Medulla oblongata (tissue), 1 donor: ENCODE results near the gene CPNE4.
"Not testable (repeated sequence)": the region's sequence is repeated elsewhere in the genome, so short reads cannot be mapped to it uniquely, and the experiment has no call there.

Source experiments
- DNase-seq: peaks from one replicate; pipeline ENCODE4 v3.0.0-alpha.2; 2015; ENCODE audit errors: extremely low spot score

CPNE4 gene

DNA sequence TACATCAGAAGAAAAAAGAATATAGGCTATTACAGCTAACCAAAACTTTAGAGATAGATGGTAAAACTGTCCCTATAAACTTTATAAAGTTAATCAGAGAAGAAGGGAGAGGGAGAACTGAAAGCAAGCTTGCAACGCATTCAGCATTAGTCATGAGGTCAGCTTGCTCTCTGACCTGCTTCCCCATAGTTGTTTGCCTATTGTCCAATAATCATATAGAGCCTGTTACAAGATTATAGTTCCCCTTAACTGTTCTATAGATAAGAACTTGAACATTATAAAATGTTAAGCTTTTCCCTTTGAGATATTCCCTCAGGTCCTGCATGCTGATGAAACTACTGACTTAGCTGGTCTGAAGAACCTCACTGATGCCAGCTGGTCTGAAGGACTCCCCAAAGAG lies 74.5 kb downstream of the CPNE4 start:
- no peak for DNase-seq

DNA sequence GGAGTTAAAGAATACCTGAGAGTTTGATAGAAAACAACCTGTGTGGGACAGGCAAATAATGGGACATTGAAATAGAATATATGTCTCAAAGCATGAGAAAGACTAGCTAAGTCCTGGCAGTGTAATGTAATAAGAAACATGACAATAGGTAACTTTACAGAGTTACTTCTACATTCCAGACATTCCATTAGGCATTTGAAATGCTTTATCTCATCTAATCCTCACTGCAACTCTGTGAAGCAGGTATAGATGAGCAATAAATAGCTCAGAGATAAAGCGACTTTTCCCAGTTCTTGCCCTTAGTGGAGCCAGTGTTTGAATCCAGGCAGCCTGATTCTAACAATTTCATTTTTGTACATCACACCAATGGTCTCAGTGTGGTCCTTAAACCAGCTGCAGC lies 76.8 kb downstream of the CPNE4 start:
- DNase-seq, result no peak

DNA sequence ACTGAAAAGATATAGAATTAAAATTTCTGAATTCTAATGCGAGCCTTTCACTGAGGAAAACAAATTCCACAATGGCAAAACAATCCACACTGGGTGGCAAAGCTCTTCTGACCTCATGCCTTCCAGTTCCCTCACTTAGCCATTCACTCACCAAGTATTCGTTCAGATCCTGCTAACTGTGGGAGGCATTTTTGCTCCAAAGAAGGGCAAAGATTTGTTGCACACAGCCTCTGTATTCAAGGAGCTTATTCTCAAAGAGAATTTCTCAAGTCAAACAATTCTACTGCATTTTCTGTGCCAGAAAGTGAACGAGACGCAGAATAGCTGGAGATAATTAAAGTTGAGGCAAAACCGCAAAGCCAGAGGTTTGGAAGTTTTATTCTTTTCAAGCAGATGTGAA lies 77.3 kb downstream of the CPNE4 start:
- DNase-seq, result no peak

DNA sequence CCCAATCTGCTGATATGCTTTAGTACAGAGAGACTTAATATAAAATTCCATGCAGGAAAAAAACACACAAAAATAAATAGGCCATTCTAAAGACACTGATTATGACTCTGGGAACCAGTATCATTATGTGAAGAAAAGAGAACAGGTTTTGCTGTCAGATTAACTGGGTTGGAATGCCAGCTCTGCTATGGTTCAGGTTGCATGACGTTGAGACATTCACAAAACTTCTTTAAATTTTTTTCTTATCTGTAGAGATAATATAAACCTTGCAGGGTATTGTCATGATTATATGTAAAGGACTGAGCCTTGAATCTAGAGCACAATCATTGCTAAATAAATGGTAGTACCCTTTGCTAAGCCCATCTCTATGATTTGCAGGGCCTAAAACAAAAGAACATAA lies 86.0 kb downstream of the CPNE4 start:
- DNase-seq, result no peak

DNA sequence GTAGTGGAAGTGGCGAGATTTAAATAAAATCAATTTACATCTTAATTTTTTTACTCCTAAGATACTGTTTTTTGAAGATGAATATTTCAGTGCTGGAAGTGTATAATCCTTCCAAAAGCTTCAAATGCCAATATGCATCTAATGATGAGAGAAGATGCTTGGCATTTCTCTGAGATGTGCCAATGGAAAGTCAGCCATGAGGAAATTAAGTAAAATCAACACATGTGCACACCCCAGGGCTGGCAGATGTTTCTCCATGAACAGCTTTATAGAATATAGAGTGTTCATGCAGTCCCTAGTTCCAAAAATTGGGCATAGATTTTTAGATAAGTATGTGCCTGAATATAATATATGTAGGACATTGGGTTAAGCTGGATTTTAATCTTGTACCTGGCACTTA lies 90.1 kb downstream of the CPNE4 start:
- no peak for DNase-seq

DNA sequence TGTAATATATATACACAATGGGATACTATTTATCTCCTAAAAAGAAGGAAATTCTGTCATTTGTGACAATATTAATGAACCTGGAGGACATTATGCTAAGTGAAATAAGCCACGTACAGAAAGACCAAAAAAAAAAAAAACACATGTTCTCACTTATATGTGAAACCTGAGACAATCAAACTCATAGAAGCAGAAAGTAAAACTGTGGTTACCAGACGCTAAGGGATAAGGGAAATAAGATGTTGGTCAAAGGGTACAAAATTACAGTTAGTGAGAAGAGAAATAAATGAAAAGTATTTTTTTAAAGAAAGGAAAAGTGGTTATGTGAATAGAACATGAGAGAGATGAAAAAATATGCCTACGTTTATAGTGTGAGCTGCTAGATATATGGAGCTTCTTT lies 101.1 kb downstream of the CPNE4 start:
- no peak for DNase-seq

DNA sequence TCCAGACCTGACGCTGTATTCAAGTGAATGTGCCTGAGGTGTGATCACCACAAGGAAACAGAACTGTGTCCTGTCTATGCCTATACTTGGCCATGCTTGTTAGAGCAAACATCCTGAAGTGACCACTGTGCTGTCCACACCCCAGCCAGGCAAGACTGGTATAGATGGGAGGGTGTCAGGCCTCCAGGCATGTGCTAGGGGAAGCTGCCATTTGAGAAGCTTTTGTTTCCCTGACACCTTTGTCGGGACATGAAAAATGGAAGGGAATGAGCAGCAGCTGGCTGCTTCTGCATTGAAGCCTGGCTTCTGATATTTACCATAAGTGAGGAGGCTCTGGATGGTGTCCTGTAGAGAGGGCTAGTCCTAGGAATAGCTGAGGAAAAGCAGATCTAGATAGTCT lies 106.2 kb downstream of the CPNE4 start:
- no peak for DNase-seq

DNA sequence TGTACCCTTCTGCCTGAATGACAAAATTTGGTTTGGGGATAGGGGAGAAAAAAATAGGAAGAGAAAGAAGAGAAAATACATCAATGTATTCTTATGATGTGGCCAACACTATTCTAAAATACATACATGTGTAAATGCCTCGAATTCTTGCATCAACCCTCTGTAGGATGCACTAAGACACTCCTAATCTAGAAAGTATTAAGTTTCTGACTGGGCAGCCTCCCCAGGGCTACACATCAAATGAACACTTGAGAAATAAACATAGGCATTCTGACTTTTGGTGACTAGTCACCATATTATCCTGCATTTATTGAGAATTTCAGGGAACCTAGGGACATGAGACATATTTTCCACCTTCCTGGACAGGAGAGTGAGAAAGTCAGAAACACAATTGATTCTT lies 109.2 kb downstream of the CPNE4 start:
- no peak for DNase-seq

DNA sequence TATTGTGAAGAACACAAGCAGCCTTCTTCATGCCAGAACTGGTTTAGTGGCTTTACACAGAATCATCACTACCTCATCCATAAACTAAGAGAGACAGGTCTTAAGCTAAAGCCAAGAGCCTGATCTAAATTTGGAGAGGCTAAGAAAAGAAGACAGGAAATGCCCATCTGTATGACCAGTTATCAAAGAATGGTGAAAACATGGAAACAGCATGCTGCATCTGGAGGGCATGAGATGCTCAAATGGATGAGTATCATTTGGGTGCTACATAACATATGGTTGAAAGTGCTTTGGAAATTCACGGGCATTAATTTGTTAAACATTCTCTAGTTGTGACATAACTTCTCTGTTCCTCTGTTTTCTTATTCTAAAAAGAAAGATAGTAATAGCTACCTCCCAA lies 112.5 kb downstream of the CPNE4 start:
- no peak for DNase-seq

DNA sequence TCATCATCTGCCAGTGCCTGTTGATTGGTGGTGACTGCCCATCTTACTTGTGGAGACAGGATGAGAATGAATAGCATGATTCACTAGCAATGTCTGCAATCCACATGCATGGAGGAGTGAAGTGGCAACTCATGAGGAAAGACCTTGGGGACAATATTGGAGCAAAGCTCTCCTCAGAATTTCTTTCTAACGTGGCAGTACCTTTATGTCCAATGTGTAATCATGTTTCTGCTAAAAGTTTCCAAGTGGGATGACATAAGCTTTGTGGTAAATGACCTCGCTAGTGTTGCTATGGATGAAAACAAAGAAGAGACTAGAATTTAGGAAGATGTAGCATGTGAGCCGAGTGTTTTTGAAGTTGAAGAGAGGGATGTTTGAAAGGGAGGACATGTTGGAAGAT lies 117.8 kb downstream of the CPNE4 start:
- no peak for DNase-seq

DNA sequence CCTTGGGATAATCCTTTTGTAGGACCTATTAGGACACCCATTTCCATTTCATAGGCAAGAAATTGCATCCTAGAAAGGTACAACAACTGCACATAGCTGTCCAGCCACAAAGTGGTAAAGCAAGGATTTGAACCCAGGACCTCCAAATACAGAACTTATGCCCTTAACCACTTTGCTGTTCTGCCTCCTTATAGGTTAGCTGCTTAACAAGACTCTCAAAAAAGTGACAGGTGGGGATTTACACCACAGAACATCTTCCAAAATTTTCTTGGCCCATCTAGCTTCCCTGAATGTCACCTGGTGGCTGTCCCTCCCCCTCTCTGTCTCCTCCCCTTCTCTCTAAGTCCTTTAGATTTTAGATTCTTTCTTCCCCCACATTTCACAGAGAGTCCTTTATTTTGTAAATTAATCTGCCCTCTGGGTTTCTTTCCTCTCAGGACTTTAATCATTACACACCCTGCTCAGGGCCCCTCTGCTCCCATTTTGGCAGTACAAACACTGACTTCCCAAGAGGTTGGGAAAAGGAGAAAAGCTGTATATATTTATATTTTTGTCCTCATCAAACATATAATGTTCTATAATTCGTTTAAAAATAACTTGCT lies 120.6 kb downstream of the CPNE4 start:
- no peak for DNase-seq

DNA sequence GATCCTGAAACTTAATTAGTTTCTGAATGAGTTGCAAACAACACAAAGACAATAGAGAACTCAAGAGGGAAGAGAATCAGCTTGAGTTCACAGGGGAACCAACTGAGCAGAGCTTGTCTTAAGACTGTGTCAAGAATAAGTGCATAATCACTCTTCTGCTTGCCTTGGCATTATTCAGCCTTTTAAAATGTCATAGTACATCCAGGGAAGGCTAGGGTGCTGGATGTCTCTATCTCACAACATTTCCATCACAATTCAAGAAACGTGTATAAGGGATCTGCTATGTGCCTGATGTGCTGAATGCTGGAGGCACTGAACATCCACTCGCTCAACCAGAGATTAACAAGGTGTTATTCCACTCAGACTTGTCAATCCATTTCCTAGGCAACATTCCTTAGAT lies 122.6 kb downstream of the CPNE4 start:
- no peak for DNase-seq

DNA sequence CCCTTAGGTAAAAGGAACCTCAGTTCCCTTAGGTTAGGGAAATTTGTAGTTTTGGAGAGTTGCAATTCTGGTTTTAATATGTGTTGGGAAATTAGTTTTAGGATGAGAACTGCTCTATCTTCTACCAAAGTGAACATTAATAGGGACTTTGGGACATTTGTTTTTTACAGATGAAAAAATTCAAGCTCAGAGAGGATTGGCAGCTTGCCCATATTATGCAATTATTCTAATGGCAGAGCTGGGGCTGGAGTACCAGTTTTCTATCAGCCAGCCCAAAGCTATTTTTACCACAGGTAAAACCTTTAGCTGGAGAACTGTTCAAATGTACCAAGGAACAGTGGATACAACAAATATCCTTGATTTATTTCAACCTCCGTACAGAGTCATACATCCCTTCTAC lies 127.0 kb downstream of the CPNE4 start:
- no peak for DNase-seq

DNA sequence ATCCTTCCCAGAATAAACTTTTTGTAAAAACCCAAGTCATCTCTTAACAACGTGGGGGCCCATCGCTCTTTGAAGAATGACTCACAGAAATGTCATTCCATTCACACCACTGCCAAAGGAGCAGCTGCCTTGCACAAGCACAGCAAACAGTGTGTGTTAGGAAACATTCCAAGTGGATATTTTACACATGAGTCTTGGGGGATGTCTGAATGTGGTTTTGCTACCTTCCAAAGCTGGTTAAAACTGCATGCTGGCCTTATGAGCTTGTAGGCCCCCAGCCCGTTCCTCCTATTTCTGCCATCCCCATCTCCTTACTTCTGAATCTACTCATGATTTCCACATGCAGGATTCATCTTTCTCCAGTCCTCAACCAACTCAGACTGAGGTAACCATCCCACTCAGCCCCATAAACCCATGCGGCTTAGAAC lies 130.8 kb downstream of the CPNE4 start:
- no peak for DNase-seq

DNA sequence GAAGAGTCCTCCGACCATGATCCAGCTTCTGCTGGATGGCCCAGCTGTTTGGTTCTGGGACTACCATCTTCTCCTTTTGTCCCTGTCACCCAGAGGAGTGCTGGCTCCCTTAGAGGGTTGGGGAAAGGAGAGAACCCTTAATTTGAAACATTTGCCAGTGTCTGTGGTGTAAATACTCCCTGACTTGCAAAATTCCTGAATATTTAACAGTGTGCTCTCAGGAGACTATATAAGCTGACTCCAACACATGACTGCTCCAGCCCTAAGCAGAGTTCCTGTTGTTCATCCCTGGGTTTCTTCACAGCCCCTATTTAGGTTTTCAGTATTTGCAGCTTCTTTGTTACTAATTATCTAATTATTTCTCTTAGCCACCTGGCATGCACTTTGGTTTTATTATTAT lies 133.1 kb downstream of the CPNE4 start:
- no peak for DNase-seq

DNA sequence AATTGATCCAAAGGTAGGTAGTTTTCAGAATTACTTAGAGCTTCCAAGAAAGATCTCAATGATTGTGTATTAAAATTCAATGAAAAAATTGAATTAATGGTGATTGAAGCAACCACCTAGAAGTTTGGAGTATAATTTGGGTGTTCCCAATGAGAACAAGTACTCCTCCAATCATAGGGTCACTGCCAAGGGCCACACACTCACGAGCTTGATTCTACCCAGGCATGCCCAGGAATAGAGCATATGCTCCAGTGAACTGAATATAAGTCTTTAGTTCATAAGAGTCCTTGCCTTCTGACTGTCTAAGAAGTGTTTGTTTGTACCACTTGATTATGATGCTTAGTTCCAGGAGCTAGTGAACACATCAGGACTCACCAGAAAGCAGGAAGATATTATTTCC lies 133.9 kb downstream of the CPNE4 start:
- no peak for DNase-seq

DNA sequence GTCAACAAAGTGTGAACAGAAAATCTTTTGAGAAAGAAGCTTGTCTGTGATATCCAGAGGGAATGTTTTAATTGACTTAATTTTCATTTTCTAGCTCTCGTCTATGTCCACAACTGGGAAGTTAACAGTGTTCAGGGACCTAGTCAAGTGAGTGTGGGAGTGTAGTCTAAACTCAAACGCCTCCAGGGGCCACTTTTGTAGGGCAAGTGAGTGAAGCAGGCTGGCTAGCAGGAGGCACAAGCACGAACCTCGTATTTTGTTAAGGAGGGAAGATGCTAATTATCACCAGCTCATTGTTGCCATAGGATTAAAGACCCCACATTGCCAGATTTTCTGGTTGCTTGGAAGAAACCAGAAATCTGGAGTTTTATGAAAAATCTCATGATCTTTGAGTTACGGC lies 135.8 kb downstream of the CPNE4 start:
- DNase-seq, result no peak

DNA sequence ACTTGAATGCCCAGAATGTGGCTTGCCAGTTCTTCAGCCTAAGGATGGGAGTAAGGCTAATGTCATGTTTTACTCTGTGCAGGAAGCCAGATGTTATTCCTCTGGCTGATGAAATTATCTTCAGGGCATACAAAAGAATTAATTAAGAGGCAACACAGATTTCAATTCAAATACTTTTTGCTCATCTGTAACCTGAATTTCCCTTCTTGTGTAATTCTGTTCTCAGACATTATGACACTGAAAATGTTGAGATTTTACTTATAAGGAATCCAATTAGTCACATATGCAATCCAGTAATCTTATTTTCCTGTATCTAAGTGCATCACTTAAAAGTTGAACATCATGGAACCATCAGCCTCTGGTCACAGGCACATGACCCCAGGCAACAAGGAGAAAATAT lies 136.5 kb downstream of the CPNE4 start:
- DNase-seq, result no peak

DNA sequence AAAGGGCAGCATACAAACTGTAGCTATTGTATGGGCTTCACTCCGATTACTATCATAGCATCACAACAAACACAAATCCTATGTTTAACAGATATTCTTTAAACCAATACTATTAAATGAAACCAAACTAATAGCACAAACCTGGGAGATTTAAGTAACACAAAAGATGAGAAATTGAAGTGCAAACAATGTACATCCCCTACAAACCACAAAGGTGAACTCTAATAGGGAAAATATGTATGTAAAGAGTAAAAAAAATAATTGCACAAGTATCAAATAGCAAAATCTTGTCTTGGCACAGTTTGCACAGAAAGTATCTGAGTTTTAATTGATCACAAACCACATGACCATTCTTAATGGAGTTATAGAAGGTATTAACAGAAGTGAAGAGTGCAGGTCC lies 138.5 kb downstream of the CPNE4 start:
- no peak for DNase-seq

DNA sequence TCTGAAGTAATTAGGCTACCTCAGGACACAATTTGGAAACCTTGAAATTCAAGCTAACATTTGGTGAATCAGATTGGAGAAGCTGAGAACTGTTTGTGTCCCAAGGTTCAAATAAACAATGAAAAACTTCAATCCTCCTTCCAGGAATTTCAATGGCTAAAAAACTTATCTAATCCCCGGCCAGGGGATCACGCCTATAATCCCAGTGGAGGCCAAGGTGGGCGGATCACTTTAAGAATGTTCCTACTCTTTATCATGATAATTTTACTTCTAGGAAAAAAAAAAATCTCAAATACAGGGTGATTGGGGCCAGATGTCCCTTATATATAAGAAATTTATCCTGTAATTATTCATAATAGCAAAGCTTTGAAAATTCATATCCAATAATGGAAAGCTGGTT lies 139.0 kb downstream of the CPNE4 start:
- no peak for DNase-seq

DNA sequence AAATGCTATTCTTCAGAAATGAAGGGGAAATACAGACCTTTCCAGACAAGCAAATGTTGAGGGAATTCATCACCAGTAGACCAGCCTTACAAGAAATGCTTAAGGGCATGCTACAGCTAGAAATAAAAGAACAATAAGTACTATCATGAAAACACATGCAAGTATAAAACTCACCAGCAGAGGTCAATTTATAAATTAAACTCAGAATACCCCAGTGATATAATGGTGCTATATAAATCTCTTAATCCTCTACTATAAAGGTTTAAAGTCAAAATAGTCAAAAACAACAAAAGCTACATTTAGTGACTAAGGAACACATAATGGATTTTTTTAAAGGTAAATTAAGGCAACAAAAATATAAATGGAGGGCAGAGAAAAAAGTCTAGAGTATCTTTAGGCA lies 142.5 kb downstream of the CPNE4 start:
- no peak for DNase-seq

DNA sequence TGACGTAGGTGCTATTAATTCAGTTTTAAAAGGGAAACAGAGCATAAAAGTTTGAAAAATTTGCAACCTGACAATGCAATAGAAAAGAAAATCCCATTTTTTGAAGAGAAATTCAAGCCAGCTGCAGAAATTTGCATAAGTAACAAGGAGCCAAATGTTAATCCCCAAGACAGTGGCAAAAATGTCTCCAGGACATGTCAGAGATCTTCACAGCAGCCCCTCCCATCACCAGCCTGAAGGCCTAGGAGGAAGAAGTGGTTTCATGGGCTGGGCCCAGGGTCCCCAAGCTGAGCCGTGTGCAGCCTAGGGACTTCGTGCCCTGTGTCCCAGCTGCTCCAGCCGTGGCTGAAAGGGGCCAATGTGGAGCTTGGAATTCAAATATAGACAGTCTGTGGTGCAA lies 148.9 kb downstream of the CPNE4 start:
- not testable (repeated sequence) for DNase-seq

DNA sequence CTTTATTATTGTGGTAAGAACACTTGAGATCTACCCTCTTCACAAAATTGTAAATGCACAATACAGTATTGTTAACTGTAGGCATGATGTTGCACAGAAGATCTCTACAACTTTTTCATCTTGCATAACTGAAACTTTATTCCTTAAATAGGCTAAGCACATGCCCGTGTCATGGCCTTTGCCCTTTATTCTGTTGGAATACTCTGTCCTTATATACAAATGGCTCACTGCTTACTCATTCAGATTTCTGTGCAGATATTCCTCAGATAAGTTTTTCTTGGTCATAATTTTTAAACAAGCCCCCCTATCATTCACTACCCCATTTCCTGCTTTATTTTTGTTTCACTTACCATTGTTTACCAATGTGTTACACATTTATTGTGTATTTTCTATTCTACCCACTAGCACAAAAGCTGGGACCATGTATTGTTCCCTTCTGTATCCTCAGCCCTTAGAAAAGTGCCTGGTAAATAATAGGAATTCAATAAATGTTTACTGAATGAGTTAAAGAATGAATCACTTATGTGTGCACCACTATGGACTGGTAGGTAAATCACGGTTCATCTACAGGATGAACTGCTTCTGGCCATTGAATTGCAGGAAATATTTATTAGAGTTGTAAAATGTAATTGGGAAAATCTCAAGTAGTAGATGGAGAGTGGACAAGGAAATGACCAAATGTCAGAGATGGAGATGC lies 151.0 kb downstream of the CPNE4 start:
- DNase-seq, result no peak

DNA sequence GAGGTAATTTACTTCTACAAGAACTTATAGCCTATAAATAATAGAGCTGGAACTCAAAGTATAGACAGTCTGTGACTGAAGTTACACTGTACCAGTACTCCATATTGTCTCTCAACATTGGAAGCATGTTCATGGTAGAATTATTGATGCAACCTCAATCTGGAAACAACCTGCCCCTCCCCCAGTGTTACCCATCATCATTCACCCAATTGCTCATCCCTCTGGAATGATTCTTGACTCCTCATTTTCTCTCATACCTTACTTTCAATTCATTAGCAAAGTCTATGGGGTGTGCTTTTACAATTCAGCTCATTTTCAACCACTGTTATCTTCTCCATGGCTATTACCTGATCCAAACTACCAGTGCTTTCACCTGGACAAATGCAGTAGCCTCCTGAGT lies 151.7 kb downstream of the CPNE4 start:
- DNase-seq, result no peak
